ENCODE data around the gene SERPING1. TPM values are rescaled to one million over a fixed set of nuclear protein-coding genes. Genes with fewer than 3 reads are reported as not detected.

Gene SERPING1
- polyA plus RNA-seq, 1 of the 3 experiments (the other 2 are of a cell fraction), result 4.5 TPM

- Histone ChIP-seq H3K9me3 (no peaks in the 10 kb centered on the region), H3F3A (replicated peaks; ENCODE audit: insufficient read depth) (no peaks in the 10 kb centered on the region), H4K20me1 (ENCODE audit: insufficient read depth) (no peaks in the 10 kb centered on the region), H3K27me3 (ENCODE audit: insufficient read depth) (no peaks in the 10 kb centered on the region), H3K4me2 (no peak overlapping the region), H3K79me2 (ENCODE audit: insufficient read depth) (no peaks in the 10 kb centered on the region), H3K4me1 (ENCODE audit: control insufficient read depth in 1 of 2, insufficient read depth in 2 of 2, low read depth in 1 of 2, low read length in 1 of 2) (peaks cover 0 to 2% of the 10 kb centered on the region in 2 experiments; a peak in 1 of 4 replicates), H3K9ac (no peak overlapping the region), H2AFZ (ENCODE audit: low read depth) (no peak overlapping the region), H3K27ac (ENCODE audit: low read depth in 2 of 2, low read length in 1 of 2) (no peak overlapping the region), H3K9me2 (no peaks in the 10 kb centered on the region), H3K4me3 (ENCODE audit: low read depth in 2 of 2, low read length in 1 of 2) (no peak overlapping the region), H3K36me3 (replicated peaks in 1 of 2; ENCODE audit: control insufficient read depth in 1 of 2, insufficient read depth in 2 of 2, low read length in 1 of 2) (peaks cover 6 to 12% of the 10 kb centered on the region in 2 experiments)
- WGBS (ENCODE audit: low lambda C conversion rate), result 84% methylated on average over 3 of the region's 4 CpGs
- DNase-seq, result no peak
- CTCF ChIA-PET, result interaction anchor here (0.6 to 2.2 kb wide), 2 partner anchors 84 to 102 kb away, joined by 3 to 7 read pairs; no protein-coding TSS in a partner anchor
- TF ChIP-seq REST (IDR thresholded peaks at IDR 0.05; ENCODE audit: low read depth, low read length), result no peak
- no peak for TF ChIP-seq POLR2AphosphoS5 (IDR thresholded peaks at IDR 0.05; ENCODE audit: low read depth, low read length)
- no peak for TF ChIP-seq EP300 (IDR thresholded peaks at IDR 0.05; ENCODE audit: borderline replicate concordance in 1 of 2, low read depth in 1 of 2, low read length in 1 of 2)
- no peak for TF ChIP-seq GATA2 (CRISPR knock-in tag; IDR thresholded peaks at IDR 0.05)
- no peak for TF ChIP-seq USF2 (IDR thresholded peaks at IDR 0.05; ENCODE audit: borderline replicate concordance, low read depth, low read length)
- no peak for TF ChIP-seq ZBTB33 (IDR thresholded peaks at IDR 0.05; ENCODE audit: borderline replicate concordance, low read depth)
- no peak for TF ChIP-seq SIN3A (IDR thresholded peaks at IDR 0.05; ENCODE audit: borderline replicate concordance, low read depth, low read length)
- TF ChIP-seq FOXJ3 (CRISPR knock-in tag; IDR thresholded peaks at IDR 0.05), result no peak
- TF ChIP-seq MEF2A (IDR thresholded peaks at IDR 0.05; ENCODE audit: borderline replicate concordance, low read depth), result no peak
- TF ChIP-seq, protein P1, sequence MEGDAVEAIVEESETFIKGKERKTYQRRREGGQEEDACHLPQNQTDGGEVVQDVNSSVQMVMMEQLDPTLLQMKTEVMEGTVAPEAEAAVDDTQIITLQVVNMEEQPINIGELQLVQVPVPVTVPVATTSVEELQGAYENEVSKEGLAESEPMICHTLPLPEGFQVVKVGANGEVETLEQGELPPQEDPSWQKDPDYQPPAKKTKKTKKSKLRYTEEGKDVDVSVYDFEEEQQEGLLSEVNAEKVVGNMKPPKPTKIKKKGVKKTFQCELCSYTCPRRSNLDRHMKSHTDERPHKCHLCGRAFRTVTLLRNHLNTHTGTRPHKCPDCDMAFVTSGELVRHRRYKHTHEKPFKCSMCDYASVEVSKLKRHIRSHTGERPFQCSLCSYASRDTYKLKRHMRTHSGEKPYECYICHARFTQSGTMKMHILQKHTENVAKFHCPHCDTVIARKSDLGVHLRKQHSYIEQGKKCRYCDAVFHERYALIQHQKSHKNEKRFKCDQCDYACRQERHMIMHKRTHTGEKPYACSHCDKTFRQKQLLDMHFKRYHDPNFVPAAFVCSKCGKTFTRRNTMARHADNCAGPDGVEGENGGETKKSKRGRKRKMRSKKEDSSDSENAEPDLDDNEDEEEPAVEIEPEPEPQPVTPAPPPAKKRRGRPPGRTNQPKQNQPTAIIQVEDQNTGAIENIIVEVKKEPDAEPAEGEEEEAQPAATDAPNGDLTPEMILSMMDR (IDR thresholded peaks at IDR 0.05), result no peak
- TF ChIP-seq NRF1 (IDR thresholded peaks at IDR 0.05; ENCODE audit: low read depth, low read length), result no peak
- TF ChIP-seq MXI1 (IDR thresholded peaks at IDR 0.05; ENCODE audit: low read depth, low read length), result no peak
- POLR2A ChIA-PET, result no interaction called here
Measured at GRCh38 chr11:57560146-57560545, 37.3 kb upstream of the SERPING1 start.
